ENCODE results near the gene NOL9.

NOL9 gene

GRCh38 chr1:6554031-6554906, at the start of gene NOL9:
Gene NOL9 (minus strand): TSS chr1:6554513. CDS start chr1:6554502, 11 bp downstream.
- H3K27ac ChIP-seq: peak within 1 kb of the TSS; percentile 86

GRCh38 chr1:6603238-6603914, 49.1 kb upstream of the NOL9 start:
- TF ChIP-seq ZFX (IDR thresholded peaks at IDR 0.05): no peak
- TF ChIP-seq, protein P1, sequence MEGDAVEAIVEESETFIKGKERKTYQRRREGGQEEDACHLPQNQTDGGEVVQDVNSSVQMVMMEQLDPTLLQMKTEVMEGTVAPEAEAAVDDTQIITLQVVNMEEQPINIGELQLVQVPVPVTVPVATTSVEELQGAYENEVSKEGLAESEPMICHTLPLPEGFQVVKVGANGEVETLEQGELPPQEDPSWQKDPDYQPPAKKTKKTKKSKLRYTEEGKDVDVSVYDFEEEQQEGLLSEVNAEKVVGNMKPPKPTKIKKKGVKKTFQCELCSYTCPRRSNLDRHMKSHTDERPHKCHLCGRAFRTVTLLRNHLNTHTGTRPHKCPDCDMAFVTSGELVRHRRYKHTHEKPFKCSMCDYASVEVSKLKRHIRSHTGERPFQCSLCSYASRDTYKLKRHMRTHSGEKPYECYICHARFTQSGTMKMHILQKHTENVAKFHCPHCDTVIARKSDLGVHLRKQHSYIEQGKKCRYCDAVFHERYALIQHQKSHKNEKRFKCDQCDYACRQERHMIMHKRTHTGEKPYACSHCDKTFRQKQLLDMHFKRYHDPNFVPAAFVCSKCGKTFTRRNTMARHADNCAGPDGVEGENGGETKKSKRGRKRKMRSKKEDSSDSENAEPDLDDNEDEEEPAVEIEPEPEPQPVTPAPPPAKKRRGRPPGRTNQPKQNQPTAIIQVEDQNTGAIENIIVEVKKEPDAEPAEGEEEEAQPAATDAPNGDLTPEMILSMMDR (conservative IDR thresholded peaks at IDR 0.05): no peak

More at GRCh38 chr1:6554031-6554906, at the start of gene NOL9:
- TF ChIP-seq, protein P1 (conservative IDR thresholded peaks at IDR 0.05): peak; percentile 99
- TF ChIP-seq ZFX (IDR thresholded peaks at IDR 0.05): peak; percentile 93

DNA sequence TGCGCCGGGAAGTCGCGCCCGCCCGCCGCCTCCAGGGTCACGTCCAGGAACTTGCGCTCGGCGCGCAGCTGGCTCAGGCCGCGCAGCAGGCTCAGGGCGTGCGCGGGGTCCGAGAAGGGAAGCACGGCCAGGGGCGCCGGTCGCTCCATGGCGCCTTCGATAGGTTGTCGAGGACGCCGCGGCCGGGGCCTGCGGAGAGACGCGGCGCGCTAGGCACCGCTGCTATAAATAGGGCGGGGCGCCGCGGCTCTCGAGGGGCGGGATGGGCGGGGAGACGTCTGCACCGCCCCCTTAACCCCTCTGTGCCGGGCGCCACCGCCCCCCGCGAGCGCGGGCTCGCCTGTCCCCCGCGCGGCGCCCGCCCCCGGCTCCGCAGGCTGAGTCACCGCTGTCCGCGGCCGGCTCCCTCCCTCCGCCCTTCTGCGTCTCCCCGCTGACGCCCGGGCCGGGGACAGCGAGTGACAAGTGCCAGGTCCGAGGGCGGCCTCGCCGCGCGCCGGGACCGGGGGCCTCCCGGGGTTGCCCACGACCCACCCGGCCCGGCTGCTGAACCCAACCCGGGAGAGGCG, 48.4 kb upstream of the NOL9 start, which contains the start of gene KLHL21:
Gene KLHL21, minus strand, starts transcription at position 201 of the 569 bp plus-strand sequence. Its CDS starts 52 bp downstream, at position 149.
- TF ChIP-seq, protein P1 (conservative IDR thresholded peaks at IDR 0.05): no peak
- no peak for TF ChIP-seq ZFX (IDR thresholded peaks at IDR 0.05)

More at GRCh38 chr1:6603238-6603914, 49.1 kb upstream of the NOL9 start:
- H3K27ac ChIP-seq: peak overlapping the region; percentile 94

GRCh38 chr1:6601923-6602668, 47.8 kb upstream of the NOL9 start:
- H3K27ac ChIP-seq: peak overlapping the region; percentile 94

More for the DNA sequence above, 48.4 kb upstream of the NOL9 start, which contains the start of gene KLHL21:
- H3K27ac ChIP-seq: peak within 1 kb of the TSS; percentile 94

GRCh38 chr1:6601049-6601922, 47.0 kb upstream of the NOL9 start:
- H3K27ac ChIP-seq: peak overlapping the region; percentile 94
- TF ChIP-seq, protein P1 (conservative IDR thresholded peaks at IDR 0.05): no peak
- TF ChIP-seq ZFX (IDR thresholded peaks at IDR 0.05): no peak

More at GRCh38 chr1:6601923-6602668, 47.8 kb upstream of the NOL9 start:
- TF ChIP-seq ZFX (IDR thresholded peaks at IDR 0.05): peak; percentile 94
- TF ChIP-seq, protein P1 (conservative IDR thresholded peaks at IDR 0.05): no peak
